BE2C (cell line): ENCODE results near the gene SRCIN1.

ENCODE experiments used
- DNase-seq: peaks from one replicate; pipeline ENCODE4 v3.0.0-alpha.2; 2020
- H3K27me3 ChIP-seq: fragments of 250-450 bp; sonication (Bioruptor Pico); 2 replicates; pipeline ENCODE4 v1.5.1; 2020; ENCODE audit warnings: mild to moderate bottlenecking
- H3K36me3 ChIP-seq: fragments of 250-450 bp; sonication (Bioruptor Pico); 2 replicates; pipeline ENCODE4 v1.5.1; 2020; ENCODE audit warnings: mild to moderate bottlenecking
- H3K4me1 ChIP-seq: fragments of 250-450 bp; sonication (Bioruptor Pico); 2 replicates; pipeline ENCODE4 v1.5.1; 2020
- H3K4me3 ChIP-seq: 2 replicates; pipeline ENCODE4 v1.5.1; 2011; ENCODE audit warnings: low read depth, low read length
- H3K9me3 ChIP-seq: fragments of 250-450 bp; sonication (Bioruptor Pico); 2 replicates; pipeline ENCODE4 v1.5.1; 2020
- TF ChIP-seq, protein P1 (sequence below): IDR thresholded peaks from 2 replicates; pipeline ENCODE4 v1.5.1; 2012; ENCODE audit warnings: mild to moderate bottlenecking, low read depth, low read length

The SRCIN1 gene

DNA sequence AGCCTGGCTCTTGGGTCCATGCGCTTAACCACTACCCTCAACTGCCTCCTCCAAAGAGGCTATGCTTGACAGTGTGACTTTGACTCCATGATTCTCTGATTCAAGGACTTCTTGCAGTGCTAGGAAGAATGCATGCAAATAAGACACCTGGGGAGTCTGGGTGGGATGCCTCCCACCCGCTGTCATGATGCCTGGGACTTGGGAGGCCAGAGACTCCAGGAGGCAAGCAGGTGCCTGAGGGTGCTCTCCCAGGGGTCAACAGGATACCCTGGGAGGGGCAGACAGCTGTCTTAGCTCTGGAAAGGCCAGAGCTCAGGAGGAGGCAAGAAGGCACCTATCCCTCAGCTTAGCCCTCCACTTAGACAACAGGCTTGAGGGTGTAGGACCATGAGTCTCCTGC, 38.4 kb downstream of the SRCIN1 start:
- no peaks in the 10 kb centered on the region for H3K27me3 ChIP-seq
- no peak for DNase-seq

GRCh38 chr17:38566666-38567031, 39.1 kb downstream of the SRCIN1 start:
- no peaks in the 10 kb centered on the region for H3K27me3 ChIP-seq
- H3K4me3 ChIP-seq, result no peak overlapping the region

More for the DNA sequence above, 38.4 kb downstream of the SRCIN1 start:
- Histone ChIP-seq H3K4me1 (peaks cover 35% of the 10 kb centered on the region), H3K9me3 (no peaks in the 10 kb centered on the region), H3K4me3 (no peak overlapping the region), H3K36me3 (no peaks in the 10 kb centered on the region)
- TF ChIP-seq, protein P1, sequence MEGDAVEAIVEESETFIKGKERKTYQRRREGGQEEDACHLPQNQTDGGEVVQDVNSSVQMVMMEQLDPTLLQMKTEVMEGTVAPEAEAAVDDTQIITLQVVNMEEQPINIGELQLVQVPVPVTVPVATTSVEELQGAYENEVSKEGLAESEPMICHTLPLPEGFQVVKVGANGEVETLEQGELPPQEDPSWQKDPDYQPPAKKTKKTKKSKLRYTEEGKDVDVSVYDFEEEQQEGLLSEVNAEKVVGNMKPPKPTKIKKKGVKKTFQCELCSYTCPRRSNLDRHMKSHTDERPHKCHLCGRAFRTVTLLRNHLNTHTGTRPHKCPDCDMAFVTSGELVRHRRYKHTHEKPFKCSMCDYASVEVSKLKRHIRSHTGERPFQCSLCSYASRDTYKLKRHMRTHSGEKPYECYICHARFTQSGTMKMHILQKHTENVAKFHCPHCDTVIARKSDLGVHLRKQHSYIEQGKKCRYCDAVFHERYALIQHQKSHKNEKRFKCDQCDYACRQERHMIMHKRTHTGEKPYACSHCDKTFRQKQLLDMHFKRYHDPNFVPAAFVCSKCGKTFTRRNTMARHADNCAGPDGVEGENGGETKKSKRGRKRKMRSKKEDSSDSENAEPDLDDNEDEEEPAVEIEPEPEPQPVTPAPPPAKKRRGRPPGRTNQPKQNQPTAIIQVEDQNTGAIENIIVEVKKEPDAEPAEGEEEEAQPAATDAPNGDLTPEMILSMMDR, result no peak

GRCh38 chr17:38565853-38566665, 39.7 kb downstream of the SRCIN1 start:
- TF ChIP-seq, protein P1, result no peak
- H3K4me1 ChIP-seq, result peaks cover 35% of the 10 kb centered on the region
- no peak overlapping the region for H3K4me3 ChIP-seq
- no peaks in the 10 kb centered on the region for H3K36me3 ChIP-seq
- DNase-seq, result no peak
- no peaks in the 10 kb centered on the region for H3K27me3 ChIP-seq
- H3K9me3 ChIP-seq, result no peaks in the 10 kb centered on the region

More at GRCh38 chr17:38566666-38567031, 39.1 kb downstream of the SRCIN1 start:
- DNase-seq, result no peak
- TF ChIP-seq, protein P1, result no peak
- H3K9me3 ChIP-seq, result no peaks in the 10 kb centered on the region
- peaks cover 35% of the 10 kb centered on the region for H3K4me1 ChIP-seq
- no peaks in the 10 kb centered on the region for H3K36me3 ChIP-seq

- peak overlapping the region; percentile 28 for H3K4me3 ChIP-seq
- DNase-seq, result peak; percentile 76
- peaks cover 39% of the 10 kb centered on the region for H3K4me1 ChIP-seq
- TF ChIP-seq, protein P1, result no peak
- H3K36me3 ChIP-seq, result no peaks in the 10 kb centered on the region
- H3K9me3 ChIP-seq, result no peaks in the 10 kb centered on the region
- H3K27me3 ChIP-seq, result no peaks in the 10 kb centered on the region
These were observed 40.9 kb downstream of the SRCIN1 start for GRCh38 chr17:38564869-38565268.

DNA sequence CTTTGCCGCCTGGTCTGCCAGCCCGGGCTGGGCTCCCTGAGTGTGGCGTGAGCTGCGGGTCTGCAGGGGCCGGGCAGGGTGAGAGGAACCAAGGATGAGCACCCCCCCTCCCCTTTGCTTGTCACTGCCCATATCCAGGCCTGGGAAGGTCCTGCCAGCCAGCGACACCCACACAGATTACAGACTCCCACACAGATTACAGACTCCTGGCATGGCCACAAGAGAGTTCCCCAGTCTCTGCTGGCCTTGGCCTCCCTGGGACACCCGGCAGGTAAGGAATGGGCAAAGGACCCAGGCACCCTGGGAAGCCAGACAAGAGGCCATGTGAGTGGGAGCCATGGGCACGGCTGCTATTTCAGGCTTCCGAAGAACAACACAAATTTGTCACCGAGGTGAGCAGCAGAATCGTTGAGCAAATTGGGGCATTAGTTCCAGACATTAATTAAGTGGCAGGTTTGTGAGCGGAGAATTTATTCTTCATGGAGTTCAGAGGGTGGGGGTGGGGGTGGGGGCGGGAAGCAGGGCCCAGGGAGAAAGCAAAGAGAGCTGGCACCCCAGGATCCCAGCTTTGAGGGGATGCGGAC, 41.4 kb downstream of the SRCIN1 start:
- Histone ChIP-seq H3K9me3 (no peaks in the 10 kb centered on the region), H3K4me3 (peak overlapping the region; percentile 54), H3K36me3 (no peaks in the 10 kb centered on the region), H3K4me1 (peaks cover 37% of the 10 kb centered on the region), H3K27me3 (no peaks in the 10 kb centered on the region)
- DNase-seq, result no peak
- TF ChIP-seq, protein P1, result no peak
